Right ventricle myocardium superior (tissue), 1 donor: ENCODE measurements around the gene SPON1. TPM values are rescaled to one million over a fixed set of nuclear protein-coding genes. Genes with fewer than 3 reads are reported as not detected.
A peak's percentile ranks its signal among the peaks of the same experiment; 100 is the strongest.

Source experiments
- ATAC-seq: fragments of 200-7000 bp; cut with Tn5 transposase; one replicate; pipeline ENCODE4 v1.9.1; 2020; ENCODE audit warnings: mild to moderate bottlenecking; ENCODE audit not compliant: poor library complexity
- DNase-seq: peaks from one replicate; pipeline ENCODE4 v3.0.0-alpha.2; 2020
- intact Hi-C: fragments of 100-400 bp; cut with DNase I; formaldehyde crosslinking; loops from one replicate; pipeline ENCODE4 v1.11.2; 2022
- total RNA-seq: library from RNA; stranded (reverse); fragmentation: NEBNext Ultra II Directional; extraction: Animal tissue kit (Norgen Biotek cat#: 25700); gene quantifications from one replicate; pipeline ENCODE4 v1.2.1, GENCODE V29; 2021
- donor health status: DM: no; HTN: yes; CAD: no; lungs with severe emphysema.

SPON1 gene
- total RNA-seq, 1 donor from 2014 or later, result 3.0 TPM

DNA sequence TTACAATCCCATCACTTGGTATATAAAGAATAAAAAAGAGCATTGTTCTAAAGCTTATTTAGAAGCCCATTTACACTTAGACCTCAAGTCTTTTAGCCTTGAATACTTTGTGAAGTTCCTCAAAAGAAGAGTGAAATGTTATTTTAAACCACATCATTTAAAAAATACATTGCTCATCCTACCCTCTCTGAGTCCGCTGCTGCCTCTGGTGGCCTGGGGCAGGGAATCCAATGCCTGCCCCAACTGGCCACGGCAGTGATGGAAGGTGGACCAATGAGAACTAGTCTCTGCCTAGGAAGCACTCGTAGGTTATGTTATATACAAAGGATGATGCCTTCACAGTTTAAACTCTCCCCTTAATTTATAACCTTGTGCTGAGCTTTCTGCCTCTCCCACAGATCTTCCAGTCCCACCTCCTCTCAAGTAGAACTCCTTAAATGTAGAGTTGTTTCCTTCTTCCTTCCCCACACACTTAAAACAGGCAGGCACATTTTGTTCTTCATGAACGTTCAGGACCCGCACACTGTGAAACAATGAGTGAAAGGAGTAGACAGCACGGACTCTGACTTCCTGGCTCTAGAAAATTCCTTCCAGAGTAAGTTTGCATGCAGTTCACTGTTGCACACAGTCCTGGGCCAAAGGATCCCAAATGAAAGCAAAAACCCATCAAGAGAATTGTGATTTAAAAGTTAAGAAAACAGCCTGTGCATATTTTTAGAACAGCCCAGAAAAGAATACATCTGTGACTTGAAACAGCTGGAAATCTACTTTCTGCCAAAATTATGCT lies 228.7 kb downstream of the SPON1 start:
- DNase-seq, result no peak
- peak; percentile 77 for ATAC-seq
- intact Hi-C loops, result no loop called here

DNA sequence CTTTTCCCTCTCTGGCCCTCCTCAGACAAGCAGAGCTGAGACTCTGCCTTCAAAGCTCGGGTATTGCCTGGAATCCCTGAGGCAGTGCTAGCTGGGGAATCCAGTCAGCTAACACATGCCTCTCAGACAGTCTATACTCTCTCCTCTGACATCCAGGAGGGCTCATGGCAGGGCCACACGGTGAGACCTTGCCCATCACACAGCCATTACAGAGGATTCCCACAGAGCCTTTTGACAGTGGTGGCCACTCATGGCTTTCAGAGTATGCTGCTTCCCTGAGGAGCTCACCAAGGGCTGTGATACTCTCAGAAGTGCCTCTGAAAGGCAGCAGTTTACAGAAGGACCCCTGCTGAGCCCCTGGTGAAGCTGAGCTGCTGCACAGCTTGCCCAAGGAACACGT lies 231.1 kb downstream of the SPON1 start:
- ATAC-seq, result no peak
- intact Hi-C loops, result no loop called here
- DNase-seq, result no peak

DNA sequence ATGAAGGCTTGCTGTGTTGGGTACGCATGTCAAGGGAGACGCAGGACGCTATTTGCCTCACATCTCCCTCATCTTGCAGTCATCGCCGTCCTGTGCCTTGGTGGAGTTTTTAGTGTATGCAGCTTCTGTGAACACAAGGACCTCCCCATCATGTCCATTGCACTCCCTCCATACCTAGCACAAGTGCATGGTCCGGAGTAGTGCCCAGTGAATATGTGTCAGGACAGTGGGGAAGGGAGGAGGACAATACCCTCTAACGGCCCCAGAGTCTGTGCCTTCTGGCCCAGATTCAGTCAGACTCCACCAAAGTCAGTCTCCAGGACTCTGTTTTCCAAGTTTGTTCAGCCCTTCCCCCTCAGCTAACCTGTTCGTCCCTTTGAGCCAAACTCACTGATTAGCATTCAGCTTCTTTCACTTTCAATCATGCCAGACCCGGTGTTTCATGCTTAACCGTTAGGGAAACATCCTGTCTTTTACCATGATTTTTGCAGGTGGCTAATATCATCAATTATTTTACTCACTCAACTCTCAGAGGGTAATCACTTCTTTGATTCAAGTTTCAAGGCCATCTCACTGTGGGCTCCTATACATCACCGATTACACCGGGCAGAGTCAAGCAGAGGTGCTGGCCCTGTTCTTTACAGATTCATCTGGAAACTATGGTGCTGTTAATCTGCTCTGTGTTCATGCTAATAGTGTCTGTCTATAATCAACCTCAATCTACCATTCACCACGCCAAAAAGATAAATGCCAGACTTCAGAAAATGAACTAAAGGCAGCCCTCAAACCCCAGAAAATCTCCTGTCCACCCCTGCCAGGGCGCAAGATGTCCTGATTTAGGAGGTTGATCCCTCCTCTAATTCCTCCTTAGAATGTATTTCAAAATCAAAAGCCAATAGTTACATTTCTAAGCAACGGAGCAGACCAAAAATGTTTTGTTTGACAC lies 240.0 kb downstream of the SPON1 start:
- intact Hi-C loops, result no loop called here
- DNase-seq, result no peak
- ATAC-seq, result no peak

DNA sequence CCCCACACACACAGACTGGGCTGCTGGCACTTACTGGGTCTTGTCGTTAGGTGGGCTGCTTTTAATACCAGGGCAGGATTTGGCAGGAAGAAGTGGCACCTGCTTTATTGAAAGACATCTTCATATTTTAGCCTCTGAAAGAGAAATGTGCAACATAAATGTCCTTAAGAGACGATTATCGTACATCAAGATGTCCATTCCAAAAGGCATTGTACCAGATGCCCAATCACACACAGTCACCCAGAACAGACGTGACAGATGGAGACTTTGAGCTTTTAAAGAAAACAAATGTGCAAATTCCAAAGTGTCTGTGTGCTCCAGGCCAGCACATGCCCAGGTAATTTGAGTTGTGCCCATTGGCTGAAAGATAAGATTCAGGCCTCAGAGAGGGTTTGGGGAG lies 240.8 kb downstream of the SPON1 start:
- intact Hi-C loops, result no loop called here
- no peak for ATAC-seq

DNA sequence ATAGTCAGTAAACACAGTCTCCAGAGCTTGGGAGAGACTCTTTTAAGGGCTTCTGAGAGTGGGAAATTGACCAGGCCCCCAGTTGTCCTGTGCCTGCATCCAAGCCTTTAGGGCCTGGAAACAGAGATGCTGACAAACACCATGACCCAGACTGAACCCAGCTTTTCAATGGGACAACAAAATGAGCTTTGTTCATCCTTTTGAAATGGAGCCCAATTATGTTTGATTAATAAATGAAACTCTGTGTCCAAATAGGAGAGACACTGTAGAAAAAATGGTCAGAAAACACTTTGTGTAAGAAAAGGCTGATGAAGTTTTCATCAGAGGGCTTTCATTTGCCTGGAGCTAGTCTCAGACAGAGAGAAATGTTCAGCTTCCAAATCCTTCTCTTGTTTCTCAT lies 250.5 kb downstream of the SPON1 start:
- DNase-seq (no peak), ATAC-seq (no peak)
- intact Hi-C loops, result no loop called here

More for the DNA sequence above, 240.8 kb downstream of the SPON1 start:
- DNase-seq, result no peak

DNA sequence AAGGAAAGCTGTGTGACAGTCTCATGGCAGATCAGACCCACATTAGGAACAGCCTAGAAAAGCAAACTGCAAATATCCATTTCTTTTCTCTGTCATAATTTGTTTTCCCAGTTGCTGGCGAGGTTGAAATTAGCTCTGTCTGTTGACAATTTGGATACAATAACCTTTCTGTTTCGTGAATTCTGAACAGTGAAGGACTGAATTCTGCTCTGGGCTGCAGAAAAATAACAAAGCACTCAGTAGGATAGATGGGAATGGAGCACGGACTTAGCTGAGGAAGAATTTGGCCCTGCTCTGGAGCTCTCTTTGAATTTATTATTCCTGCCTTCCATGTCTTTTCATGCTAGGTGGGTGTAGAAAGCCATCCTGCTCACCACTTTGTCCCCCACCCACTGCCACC lies 256.2 kb downstream of the SPON1 start:
- intact Hi-C loops, result no loop called here
- DNase-seq (no peak), ATAC-seq (no peak)

DNA sequence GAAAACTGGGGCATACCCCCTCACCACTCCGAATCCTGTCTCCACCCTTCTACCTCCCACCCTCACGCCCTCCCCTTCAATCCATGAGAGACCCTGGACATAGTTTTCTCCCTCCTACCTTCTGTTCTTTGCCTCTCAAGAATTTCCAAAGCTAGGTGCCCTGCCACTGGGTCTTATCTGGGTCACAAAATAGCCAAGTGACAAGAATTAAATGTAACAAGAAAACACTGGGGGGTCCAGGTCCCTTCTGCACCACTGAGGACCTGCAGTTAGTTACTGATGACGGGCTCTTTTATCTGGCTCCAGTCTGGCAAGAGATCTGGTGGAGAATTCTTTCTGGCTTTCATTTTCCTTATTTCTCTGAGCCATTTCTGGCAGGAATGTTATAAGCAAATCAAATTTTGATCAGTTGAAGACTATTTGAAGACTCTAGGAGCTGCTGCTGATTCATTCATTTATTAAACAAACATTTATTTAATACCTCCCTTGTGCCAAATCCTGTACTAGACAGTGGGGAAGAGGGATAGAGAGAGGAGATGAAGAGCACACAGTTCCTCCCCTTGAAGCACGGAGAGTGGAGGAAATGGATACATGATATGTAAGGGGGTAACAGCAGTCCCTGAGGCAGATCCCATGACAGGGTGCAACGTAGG lies 261.2 kb downstream of the SPON1 start:
- DNase-seq (no peak), ATAC-seq (no peak)
- intact Hi-C loops, result no loop called here

DNA sequence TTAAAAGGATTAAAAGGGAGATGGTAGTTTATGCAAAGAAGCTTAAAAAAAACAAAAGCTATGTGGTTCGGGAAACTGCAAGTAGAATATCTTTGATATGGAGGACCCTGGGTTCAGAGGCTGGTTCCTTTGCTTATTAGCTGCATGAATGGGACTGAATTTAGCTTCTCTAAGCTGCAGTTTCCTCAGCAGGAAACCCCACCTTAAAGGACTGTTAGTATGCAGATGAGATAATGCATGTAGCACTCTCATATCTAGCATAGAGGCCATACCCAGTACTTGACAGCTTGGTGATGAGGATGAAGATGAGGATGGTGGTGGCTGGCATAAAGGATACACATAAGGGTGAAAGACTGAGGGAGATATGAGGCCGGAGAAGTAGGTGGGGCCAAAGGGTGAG lies 261.9 kb downstream of the SPON1 start:
- intact Hi-C loops, result no loop called here
- no peak for DNase-seq

DNA sequence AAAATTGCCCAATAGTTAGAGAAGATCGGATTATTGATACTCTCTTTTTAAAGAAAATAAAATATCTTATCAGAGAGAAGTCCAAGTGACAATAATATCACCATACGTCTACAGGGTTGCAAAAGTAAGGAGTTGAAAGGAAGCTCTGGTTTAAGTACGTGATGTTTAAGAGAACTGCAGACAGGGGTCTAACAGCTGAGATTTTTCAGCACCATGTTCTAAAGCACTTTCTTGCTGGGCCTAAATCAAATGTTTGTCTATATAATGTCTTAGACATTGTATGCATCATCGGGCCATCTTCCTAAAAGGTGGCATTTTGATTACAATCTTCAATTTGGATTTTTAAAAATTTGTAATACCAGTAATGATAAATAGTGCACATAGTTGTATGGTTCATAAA lies 263.1 kb downstream of the SPON1 start:
- ATAC-seq, result no peak
- DNase-seq, result no peak
- intact Hi-C loops, result no loop called here

More for the DNA sequence above, 261.9 kb downstream of the SPON1 start:
- no peak for ATAC-seq

DNA sequence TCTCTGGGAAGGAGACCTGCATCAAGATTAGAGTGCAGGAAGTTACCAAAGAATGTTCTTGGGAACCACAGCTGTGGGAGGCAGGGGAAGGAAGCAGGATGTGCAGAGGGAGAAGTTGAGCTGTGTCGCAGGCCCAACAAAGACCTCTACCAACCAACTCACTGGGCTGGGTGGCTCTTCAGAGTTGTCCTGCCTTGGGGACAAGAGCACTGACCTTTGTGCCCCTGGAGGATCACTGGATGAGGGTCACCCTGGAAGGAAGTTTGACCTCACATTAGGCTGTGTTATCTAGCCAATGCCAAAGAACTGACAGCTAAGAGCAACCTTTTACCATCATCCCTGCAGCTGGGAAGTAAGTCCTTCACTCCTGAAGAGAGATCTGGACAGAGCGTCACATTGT lies 265.8 kb downstream of the SPON1 start:
- no peak for DNase-seq
- ATAC-seq, result no peak
- intact Hi-C loops, result no loop called here

DNA sequence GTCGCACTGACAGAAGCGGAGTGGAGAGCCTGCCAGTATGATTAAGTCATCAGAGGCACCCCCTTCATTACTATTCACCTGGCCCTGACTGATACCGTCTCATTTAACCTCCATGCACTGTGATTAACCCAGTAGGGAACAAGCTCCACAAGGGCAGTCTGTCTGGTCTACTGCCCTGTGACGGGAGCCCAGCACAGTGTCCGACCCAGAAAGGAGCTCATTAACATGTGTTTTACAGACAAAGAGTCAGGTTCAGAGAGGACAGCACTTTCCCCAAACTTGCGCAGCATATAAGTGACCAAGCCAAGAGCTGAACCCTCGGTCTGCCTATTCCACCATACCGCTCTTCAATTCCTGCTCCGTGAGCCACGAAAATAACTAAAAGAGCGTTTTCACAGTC lies 266.9 kb downstream of the SPON1 start:
- no peak for DNase-seq
- intact Hi-C loops, result no loop called here
- ATAC-seq, result no peak

DNA sequence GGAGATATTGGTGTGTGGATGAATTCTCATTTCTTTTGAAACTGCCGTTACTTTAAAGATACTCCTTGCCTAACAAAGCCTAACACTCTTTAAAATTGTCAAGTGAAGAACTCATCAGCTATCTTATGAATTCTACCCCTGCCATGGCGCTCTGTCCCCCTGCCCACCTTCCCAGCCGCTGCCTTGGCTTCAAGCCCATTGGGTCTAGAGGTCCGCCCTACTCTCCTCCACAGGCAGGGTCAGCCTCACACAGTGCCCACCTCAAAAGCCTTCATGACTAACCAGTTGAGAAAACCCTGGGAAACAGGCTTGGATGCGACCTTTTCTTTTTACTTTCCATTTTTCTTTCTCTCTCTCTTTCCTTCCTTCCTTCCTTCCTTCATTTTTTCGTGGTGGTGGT lies 267.9 kb downstream of the SPON1 start:
- DNase-seq (no peak), ATAC-seq (no peak)
- intact Hi-C loops, result no loop called here

DNA sequence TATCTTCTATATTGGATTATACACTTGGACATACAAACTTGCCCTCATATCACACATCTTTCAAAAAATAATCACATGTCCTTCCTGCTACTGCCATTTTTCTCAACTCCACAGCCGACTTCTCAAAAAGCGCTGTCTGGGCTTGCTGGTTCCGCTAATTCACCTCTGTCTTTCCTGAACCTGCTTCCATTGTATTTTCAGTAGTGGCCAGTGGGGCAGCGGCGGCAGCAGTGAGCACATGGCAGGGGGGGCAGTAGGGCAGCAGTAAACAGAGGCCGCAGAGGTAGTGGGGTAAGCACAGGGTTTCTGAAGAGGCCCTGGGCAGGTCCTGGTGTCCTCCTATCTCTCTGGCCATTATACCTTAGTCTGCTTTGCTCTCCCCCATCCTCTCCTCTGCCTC lies 270.1 kb downstream of the SPON1 start:
- no peak for DNase-seq
- ATAC-seq, result no peak
- intact Hi-C loops, result no loop called here

DNA sequence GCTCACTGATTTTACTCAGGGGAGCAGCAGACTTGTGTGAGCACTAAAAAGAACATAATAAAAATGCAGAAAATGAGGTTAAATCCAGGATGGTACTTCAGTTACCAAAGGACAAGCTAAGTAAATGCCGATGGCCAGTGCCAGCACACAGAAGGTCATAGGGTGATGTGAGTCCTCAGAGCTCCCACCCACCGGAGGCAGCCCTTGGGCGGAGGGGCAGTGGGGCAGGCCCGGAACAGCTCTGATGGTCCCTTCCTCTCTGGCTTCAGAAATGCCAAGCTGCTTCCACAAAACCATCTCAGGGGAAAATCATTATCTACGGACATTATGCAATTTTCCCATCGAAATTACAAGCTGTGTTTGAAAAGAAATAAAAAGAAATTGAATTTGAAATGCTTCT lies 271.9 kb downstream of the SPON1 start:
- ATAC-seq (peak; percentile 65), DNase-seq (peak; percentile 52)
- intact Hi-C loops, result no loop called here

DNA sequence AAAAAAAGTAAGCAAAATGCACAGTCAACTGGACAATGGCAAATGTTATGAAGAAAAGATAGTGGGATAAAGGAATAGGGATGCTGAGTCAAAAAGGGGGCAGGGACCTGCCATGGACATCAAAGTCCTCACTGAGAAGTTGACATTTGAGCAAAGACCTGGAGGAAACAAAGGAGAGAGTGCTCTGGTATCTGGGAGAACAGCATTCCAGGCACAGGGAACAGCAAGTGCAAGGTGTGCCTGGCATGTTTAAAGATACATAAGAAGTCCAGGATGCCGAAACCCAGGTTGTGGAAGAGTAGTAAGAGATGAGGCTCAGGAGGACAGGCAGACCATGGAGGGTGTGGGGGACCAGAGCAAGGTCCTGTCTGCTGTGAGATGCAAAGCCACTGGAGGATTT lies 273.2 kb downstream of the SPON1 start:
- ATAC-seq (no peak), DNase-seq (no peak)
- intact Hi-C loops, result no loop called here

DNA sequence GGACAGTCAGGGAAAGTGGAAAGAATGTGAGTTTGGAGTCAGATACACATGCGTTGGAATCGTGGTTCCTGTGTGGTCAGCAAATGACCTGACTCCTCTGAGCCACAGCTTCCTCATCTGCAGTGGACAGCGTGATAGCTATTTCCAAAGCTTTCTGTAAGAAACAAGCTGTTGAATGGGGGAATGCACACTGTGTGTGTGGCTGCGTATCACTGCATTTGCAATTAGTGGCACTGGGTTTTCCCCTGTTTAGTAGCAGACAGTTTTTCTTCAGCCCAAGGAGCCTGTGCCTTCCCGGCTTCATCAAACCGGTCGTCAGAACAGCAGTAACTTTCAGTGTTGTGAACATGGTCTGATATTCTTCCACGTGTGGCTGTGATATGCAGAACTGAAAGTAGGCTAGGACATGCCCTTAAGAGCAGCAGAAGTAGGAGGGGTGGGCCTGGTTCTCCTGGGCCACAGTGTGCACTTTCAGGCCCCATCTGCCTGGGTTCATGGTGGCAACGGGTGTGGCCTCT lies 275.0 kb downstream of the SPON1 start:
- DNase-seq, result no peak
- peak; percentile 50 for ATAC-seq
- intact Hi-C loops, result no loop called here

DNA sequence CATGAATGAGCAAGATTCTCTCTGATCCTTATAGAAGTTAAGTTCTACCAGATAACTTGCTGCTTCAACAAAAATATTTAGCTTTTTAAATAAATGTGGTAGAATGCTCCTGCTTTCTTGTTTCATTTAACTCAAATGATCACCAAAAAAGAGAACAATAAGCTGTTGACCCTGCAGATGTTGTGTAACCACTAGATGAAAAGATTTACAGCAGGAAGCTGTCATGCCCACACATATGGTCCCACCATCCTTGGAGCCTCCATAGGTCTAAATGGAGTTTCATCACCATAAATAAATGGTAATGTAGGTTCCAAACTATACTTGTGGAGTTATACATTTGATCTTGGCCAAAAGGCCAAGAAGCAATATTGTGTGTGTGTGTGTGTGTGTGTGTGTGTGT lies 277.7 kb downstream of the SPON1 start:
- intact Hi-C loops, result no loop called here
- ATAC-seq (no peak), DNase-seq (no peak)

DNA sequence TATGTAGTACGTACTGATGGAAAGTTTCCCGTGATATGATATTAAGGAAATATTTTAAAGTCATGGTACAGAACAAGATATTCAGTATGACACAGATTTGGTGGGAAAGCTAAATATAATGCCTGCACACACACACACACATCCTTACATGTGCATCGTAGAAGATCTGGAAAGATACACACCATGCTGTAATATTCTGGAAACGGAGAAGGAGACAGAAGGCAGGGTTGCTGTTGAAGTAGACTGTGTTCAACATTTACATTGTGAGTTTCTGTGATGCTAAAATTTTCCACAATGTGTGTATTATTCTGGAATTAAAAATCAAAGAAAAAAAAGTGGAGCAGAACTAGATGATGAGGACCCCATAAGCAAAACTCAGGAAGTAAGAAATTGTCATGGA lies 278.4 kb downstream of the SPON1 start:
- ATAC-seq, result no peak
- intact Hi-C loops, result no loop called here
- DNase-seq, result no peak

DNA sequence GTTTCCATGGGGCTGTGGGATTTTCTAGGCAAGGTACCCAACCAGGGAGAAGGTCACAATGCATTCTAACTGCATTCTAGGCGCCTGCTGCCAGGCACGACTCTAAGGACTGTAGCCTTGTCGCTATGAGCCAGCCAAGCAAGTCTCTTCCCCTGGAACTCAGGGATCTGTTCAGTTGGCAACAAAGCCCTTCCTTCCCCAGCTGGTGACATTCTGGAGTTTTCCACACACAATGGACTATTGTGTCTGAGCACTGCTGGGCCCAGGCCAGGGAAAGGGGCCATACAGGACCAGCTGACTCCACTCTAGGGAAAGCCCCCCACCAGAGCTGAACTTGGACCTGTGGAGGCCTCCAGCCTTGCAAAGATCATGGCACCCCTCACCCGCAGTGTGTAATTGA lies 279.7 kb downstream of the SPON1 start:
- intact Hi-C loops, result no loop called here
- peak; percentile 63 for DNase-seq

More for the DNA sequence above, 279.7 kb downstream of the SPON1 start:
- peak; percentile 71 for ATAC-seq
